H9 (cell line): ENCODE measurements around the gene AASDH. TPM values are rescaled to one million over a fixed set of nuclear protein-coding genes. Genes with fewer than 3 reads are reported as not detected.

Source experiments
- DNase-seq: peaks from one replicate; pipeline ENCODE4 v3.0.0-alpha.2; 2017
- H2AFZ ChIP-seq: one replicate; pipeline ENCODE4 v1.6.1; 2013; ENCODE audit warnings: mild to moderate bottlenecking, low read length, control low read depth, moderate library complexity
- H2AK5ac ChIP-seq: 2 replicates; pipeline ENCODE4 v1.6.1; 2013; ENCODE audit warnings: low read length, control low read depth, mixed read lengths; ENCODE audit not compliant: insufficient read length
- H2BK120ac ChIP-seq: one replicate; pipeline ENCODE4 v1.6.1; 2013; ENCODE audit warnings: low read depth, mild to moderate bottlenecking, low read length, control low read depth, inconsistent platforms; ENCODE audit not compliant: poor library complexity, severe bottlenecking
- H2BK12ac ChIP-seq: 2 replicates; pipeline ENCODE4 v1.6.1; 2013; ENCODE audit warnings: low read length, control low read depth, mixed read lengths, low read depth; ENCODE audit not compliant: insufficient read length
- H2BK15ac ChIP-seq: 2 replicates; pipeline ENCODE4 v1.6.1; 2013; ENCODE audit warnings: low read depth, low read length, control low read depth
- H2BK20ac ChIP-seq: one replicate; pipeline ENCODE4 v1.6.1; 2013; ENCODE audit warnings: low read depth, mild to moderate bottlenecking, low read length, control low read depth, inconsistent platforms; ENCODE audit not compliant: poor library complexity, severe bottlenecking
- H2BK5ac ChIP-seq: 2 replicates; pipeline ENCODE4 v1.6.1; 2013; ENCODE audit warnings: low read length, control low read depth, mixed read lengths; ENCODE audit not compliant: insufficient read length
- H3K14ac ChIP-seq: 2 replicates; pipeline ENCODE4 v1.6.1; 2013; ENCODE audit warnings: low read length, control low read depth; ENCODE audit not compliant: insufficient read depth
- H3K18ac ChIP-seq: 2 replicates; pipeline ENCODE4 v1.6.1; 2013; ENCODE audit warnings: low read depth, mild to moderate bottlenecking, mixed read lengths, low read length, control low read depth; ENCODE audit not compliant: insufficient read length
- H3K23ac ChIP-seq: 2 replicates; pipeline ENCODE4 v1.6.1; 2013; ENCODE audit warnings: low read length, control low read depth, mixed read lengths, low read depth; ENCODE audit not compliant: insufficient read length
- H3K23me2 ChIP-seq: 2 replicates; pipeline ENCODE4 v1.6.1; 2013; ENCODE audit warnings: low read depth, mild to moderate bottlenecking, mixed read lengths, low read length, control low read depth; ENCODE audit not compliant: insufficient read length, poor library complexity, severe bottlenecking
- H3K27ac ChIP-seq: 2 replicates; pipeline ENCODE4 v1.5.1; 2013; ENCODE audit warnings: low read length, control low read depth, mixed read lengths, low read depth; ENCODE audit not compliant: insufficient read length
- H3K27me3 ChIP-seq: 2 replicates; pipeline ENCODE4 v1.6.1; 2013; ENCODE audit warnings: low read length, control low read depth, inconsistent platforms; ENCODE audit not compliant: insufficient read depth
- H3K4ac ChIP-seq: 2 replicates; pipeline ENCODE4 v1.6.1; 2013; ENCODE audit warnings: low read depth, mild to moderate bottlenecking, control low read depth, inconsistent platforms, low read length, moderate library complexity
- H3K4me1 ChIP-seq: 2 replicates; pipeline ENCODE4 v1.6.1; 2013; ENCODE audit warnings: low read length, control low read depth, inconsistent platforms; ENCODE audit not compliant: insufficient read depth
- H3K4me2 ChIP-seq: 2 replicates; pipeline ENCODE4 v1.6.1; 2013; ENCODE audit warnings: low read length, control low read depth, mixed read lengths; ENCODE audit not compliant: insufficient read length, insufficient read depth
- H3K56ac ChIP-seq: 2 replicates; pipeline ENCODE4 v1.6.1; 2013; ENCODE audit warnings: low read depth, mild to moderate bottlenecking, mixed read lengths, low read length, control low read depth; ENCODE audit not compliant: insufficient read length
- H3K79me1 ChIP-seq: 2 replicates; pipeline ENCODE4 v1.6.1; 2013; ENCODE audit warnings: low read depth, mild to moderate bottlenecking, moderate library complexity, low read length, control low read depth, inconsistent platforms; ENCODE audit not compliant: insufficient read depth, poor library complexity, severe bottlenecking
- H3K79me2 ChIP-seq: 2 replicates; pipeline ENCODE4 v1.6.1; 2013; ENCODE audit warnings: low read length, control low read depth, inconsistent platforms; ENCODE audit not compliant: insufficient read depth
- H3K9ac ChIP-seq: 2 replicates; pipeline ENCODE4 v1.6.1; 2013; ENCODE audit warnings: low read length, control low read depth, mixed read lengths; ENCODE audit not compliant: insufficient read length; ENCODE audit errors: extremely low read depth
- H3K9me3 ChIP-seq: one replicate; pipeline ENCODE4 v1.6.1; 2013; ENCODE audit warnings: low read depth, low read length, inconsistent platforms; ENCODE audit not compliant: control insufficient read depth
- H3T11ph ChIP-seq: one replicate; pipeline ENCODE4 v1.6.1; 2013; ENCODE audit warnings: mild to moderate bottlenecking, low read length, control low read depth, inconsistent platforms
- H4K20me1 ChIP-seq: one replicate; pipeline ENCODE4 v1.6.1; 2013; ENCODE audit not compliant: control insufficient read depth, insufficient read length, insufficient read depth
- H4K5ac ChIP-seq: 2 replicates; pipeline ENCODE4 v1.6.1; 2013; ENCODE audit warnings: low read depth, mild to moderate bottlenecking, mixed read lengths, low read length, control low read depth; ENCODE audit not compliant: insufficient read length
- H4K8ac ChIP-seq: replicated peaks from 2 replicates; pipeline ENCODE4 v1.6.1; 2013; ENCODE audit warnings: low read length, control low read depth, mixed read lengths, low read depth; ENCODE audit not compliant: insufficient read length
- H4K91ac ChIP-seq: 2 replicates; pipeline ENCODE4 v1.6.1; 2013; ENCODE audit warnings: low read depth, mild to moderate bottlenecking, moderate library complexity, mixed read lengths, low read length, control low read depth; ENCODE audit not compliant: insufficient read length
- H3K27ac Mint-ChIP-seq, 3 experiments: 2 replicates in 2 of 3; 3 replicates in 1 of 3; pipeline ENCODE4 v1.8.0; 2020 to 2021; ENCODE audit warnings: mixed read lengths in 3 of 3, mild to moderate bottlenecking in 1 of 3, moderate library complexity in 1 of 3
- H3K27me3 Mint-ChIP-seq: 2 replicates; pipeline ENCODE4 v1.8.0; 2021; ENCODE audit warnings: low read depth, mild to moderate bottlenecking, moderate library complexity, mixed read lengths
- H3K36me3 Mint-ChIP-seq, 3 experiments: 2 replicates in 2 of 3; 3 replicates in 1 of 3; pipeline ENCODE4 v1.8.0; 2020 to 2021; ENCODE audit warnings: low read depth in 3 of 3, mixed read lengths in 3 of 3; ENCODE audit not compliant: insufficient read depth in 1 of 3
- H3K4me1 Mint-ChIP-seq, 2 experiments: 2 replicates each; pipeline ENCODE4 v1.8.0; 2020; ENCODE audit warnings: mixed read lengths in 2 of 2
- H3K4me3 Mint-ChIP-seq, 2 experiments: 2 replicates in 1 of 2; 3 replicates in 1 of 2; pipeline ENCODE4 v1.8.0; 2020 to 2021; ENCODE audit warnings: mild to moderate bottlenecking in 2 of 2, mixed read lengths in 2 of 2, moderate library complexity in 1 of 2
- H3K9me3 Mint-ChIP-seq, 2 experiments: 2 replicates in 1 of 2; 3 replicates in 1 of 2; pipeline ENCODE4 v1.8.0; 2020; ENCODE audit warnings: mild to moderate bottlenecking in 2 of 2, mixed read lengths in 2 of 2, moderate library complexity in 1 of 2
- CTCF ChIP-seq: fragments of 200-600 bp; sonication (generic); conservative IDR thresholded peaks from 3 replicates; pipeline ENCODE4 v1.8.0; 2021; ENCODE audit warnings: antibody characterized with exemption, mild to moderate bottlenecking
- WGBS: extraction: QIAGEN DNeasy Blood & Tissue Kit; methylation state at CpG from one replicate; pipeline ENCODE4 v1.1.7; 2013; ENCODE audit warnings: missing lambda C conversion rate, low lambda C conversion rate, mixed read lengths; ENCODE audit not compliant: insufficient read length; ENCODE audit errors: extremely low coverage; 5-methylcytosine and 5-hydroxymethylcytosine counted together
- total RNA-seq: library from RNA; stranded (reverse); gene quantifications from 2 replicates; pipeline ENCODE4 v1.2.1, GENCODE V29; 2021

The AASDH gene
- total RNA-seq, 1 experiment from 2014 or later: 12.9 TPM

GRCh38 chr4:56288663-56289062 lies 98.6 kb downstream of the AASDH start:
- H4K91ac ChIP-seq: no peak overlapping the region
- H3K27ac ChIP-seq: no peak overlapping the region
- no peak overlapping the region for H2AK5ac ChIP-seq
- no peak for DNase-seq
- H4K8ac ChIP-seq: no peak overlapping the region
- H3K27ac Mint-ChIP-seq: no peak overlapping the region
- H2BK120ac ChIP-seq: no peak overlapping the region
- 0 out of 4 replicates have a peak, but pooled peaks cover 0 to 2% of the 10 kb centered on the region in 2 experiments for H3K4me1 Mint-ChIP-seq
- H4K20me1 ChIP-seq: no peaks in the 10 kb centered on the region
- H3K9me3 Mint-ChIP-seq: peaks cover 12 to 13% of the 10 kb centered on the region in 2 experiments; a peak in 4 of 5 replicates
- no CpG with 5 or more reads among the region's 3 CpGs for WGBS
- no peak overlapping the region for H3K56ac ChIP-seq
- H2BK15ac ChIP-seq: no peak overlapping the region
- no peak overlapping the region for H2BK20ac ChIP-seq
- H3K23me2 ChIP-seq: no peaks in the 10 kb centered on the region
- H2BK5ac ChIP-seq: no peak overlapping the region
- H3K9me3 ChIP-seq: no peaks in the 10 kb centered on the region
- no peaks in the 10 kb centered on the region for H3K4me1 ChIP-seq
- no peak overlapping the region for H3K4ac ChIP-seq
- H3K4me3 Mint-ChIP-seq: no peak overlapping the region
- no peak overlapping the region for H2BK12ac ChIP-seq
- no peaks in the 10 kb centered on the region for H3K79me2 ChIP-seq
- no peak for TF ChIP-seq CTCF
- H3K36me3 Mint-ChIP-seq: peaks cover 4 to 14% (median 7%) of the 10 kb centered on the region in 3 experiments; a peak in 6 of 7 replicates
- H3K9ac ChIP-seq: no peak overlapping the region
- peaks cover 3% of the 10 kb centered on the region; the same call in 1 of the 2 replicates for H3K27me3 ChIP-seq
- no peak overlapping the region for H4K5ac ChIP-seq
- H2AFZ ChIP-seq: no peak overlapping the region
- no peak overlapping the region for H3T11ph ChIP-seq
- H3K79me1 ChIP-seq: no peaks in the 10 kb centered on the region
- H3K23ac ChIP-seq: no peak overlapping the region
- H3K14ac ChIP-seq: no peak overlapping the region
- H3K27me3 Mint-ChIP-seq: no peaks in the 10 kb centered on the region
- no peak overlapping the region for H3K18ac ChIP-seq
- H3K4me2 ChIP-seq: no peak overlapping the region

Other genes starting within 250 kb of the AASDH start
- 77.1 and 83.2 TPM in 2 replicates for gene PPAT, start 48.1 kb upstream of the AASDH start, total RNA-seq
- 391 and 392 TPM in 2 replicates for gene PAICS, start 48.8 kb upstream of the AASDH start, total RNA-seq
- 140 and 141 TPM in 2 replicates for gene SRP72, start 80.1 kb upstream of the AASDH start, total RNA-seq
- gene ARL9, start 118.3 kb upstream of the AASDH start, total RNA-seq: 0.48 TPM in 1 of 2 replicates, not detected in the other